Esophagus muscularis mucosa (tissue), 3 donors: ENCODE measurements around the gene CRYBG1.
"Not testable (repeated sequence)": the region's sequence is repeated elsewhere in the genome, so short reads cannot be mapped to it uniquely, and the experiment has no call there.

Experiments used
- POLR2A ChIP-seq: fragments of 450-650 bp; IDR thresholded peaks from one replicate; pipeline ENCODE4 v1.6.1; 2017; ENCODE audit warnings: antibody characterized with exemption, moderate library complexity, mild to moderate bottlenecking, low read depth
- POLR2AphosphoS5 ChIP-seq, 2 donors: sonication (generic); formaldehyde crosslinking; IDR thresholded peaks; one replicate each; pipeline ENCODE4 v1.6.1; 2017; ENCODE audit warnings: antibody characterized with exemption in 2 of 2
- TF ChIP-seq, protein P1 (sequence below), 3 experiments: fragments of 200-600 bp in 2 of 3; fragments of 450-650 bp in 1 of 3; sonication (generic) in 2 of 3; IDR thresholded peaks; one replicate each; pipeline ENCODE4 v1.5.1; 2017 to 2019; ENCODE audit warnings: antibody characterized with exemption in 3 of 3, mild to moderate bottlenecking in 2 of 3, moderate library complexity in 1 of 3

DNA sequence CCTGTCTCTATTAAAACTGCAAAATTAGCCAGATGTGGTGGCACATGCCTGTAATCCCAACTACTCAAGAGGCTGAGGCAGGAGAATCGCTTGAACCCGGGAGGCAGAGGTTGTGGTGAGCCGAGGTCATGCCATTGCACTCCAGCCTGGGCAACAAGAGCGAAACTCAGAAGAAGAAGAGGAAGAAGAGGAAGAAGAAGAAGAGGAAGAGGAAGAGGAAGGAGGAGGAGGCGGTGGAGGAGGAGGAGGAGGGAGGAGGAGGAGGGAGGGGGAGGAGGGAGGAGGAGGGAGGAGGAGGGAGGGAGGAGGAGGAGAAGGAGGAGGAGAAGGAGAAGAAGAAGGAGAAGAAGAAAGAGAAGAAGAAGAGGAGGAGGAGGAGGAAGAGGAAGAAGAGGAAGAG is 228.4 kb downstream of the CRYBG1 start:
- TF ChIP-seq, protein P1, sequence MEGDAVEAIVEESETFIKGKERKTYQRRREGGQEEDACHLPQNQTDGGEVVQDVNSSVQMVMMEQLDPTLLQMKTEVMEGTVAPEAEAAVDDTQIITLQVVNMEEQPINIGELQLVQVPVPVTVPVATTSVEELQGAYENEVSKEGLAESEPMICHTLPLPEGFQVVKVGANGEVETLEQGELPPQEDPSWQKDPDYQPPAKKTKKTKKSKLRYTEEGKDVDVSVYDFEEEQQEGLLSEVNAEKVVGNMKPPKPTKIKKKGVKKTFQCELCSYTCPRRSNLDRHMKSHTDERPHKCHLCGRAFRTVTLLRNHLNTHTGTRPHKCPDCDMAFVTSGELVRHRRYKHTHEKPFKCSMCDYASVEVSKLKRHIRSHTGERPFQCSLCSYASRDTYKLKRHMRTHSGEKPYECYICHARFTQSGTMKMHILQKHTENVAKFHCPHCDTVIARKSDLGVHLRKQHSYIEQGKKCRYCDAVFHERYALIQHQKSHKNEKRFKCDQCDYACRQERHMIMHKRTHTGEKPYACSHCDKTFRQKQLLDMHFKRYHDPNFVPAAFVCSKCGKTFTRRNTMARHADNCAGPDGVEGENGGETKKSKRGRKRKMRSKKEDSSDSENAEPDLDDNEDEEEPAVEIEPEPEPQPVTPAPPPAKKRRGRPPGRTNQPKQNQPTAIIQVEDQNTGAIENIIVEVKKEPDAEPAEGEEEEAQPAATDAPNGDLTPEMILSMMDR (IDR thresholded peaks at IDR 0.05): not testable (repeated sequence)
- TF ChIP-seq POLR2A; POLR2AphosphoS5 (IDR thresholded peaks at IDR 0.05): not testable (repeated sequence)
